NCI-H69 (cell line): Measurements from ENCODE around the gene VDR.

ENCODE experiments used
- DNase-seq: peaks from one replicate; lab custom pipeline; 2025; lab: John Stamatoyannopoulos, UW

The VDR gene

GRCh38 chr12:47868552-47869031 lies 36.2 kb downstream of the VDR start:
- DNase-seq = no peak

GRCh38 chr12:47868041-47868440 lies 36.8 kb downstream of the VDR start:
- DNase-seq = no peak

GRCh38 chr12:47867495-47867941 lies 37.3 kb downstream of the VDR start:
- no peak for DNase-seq

- DNase-seq = no peak
Observed at GRCh38 chr12:47864646-47865235, 40.1 kb downstream of the VDR start.

GRCh38 chr12:47863985-47864384 lies 40.8 kb downstream of the VDR start:
- DNase-seq = no peak

GRCh38 chr12:47863467-47863866 lies 41.3 kb downstream of the VDR start:
- no peak for DNase-seq

- no peak for DNase-seq
Observed at GRCh38 chr12:47862881-47863280, 41.9 kb downstream of the VDR start.

GRCh38 chr12:47862167-47862750 lies 42.5 kb downstream of the VDR start:
- DNase-seq = no peak

GRCh38 chr12:47860873-47861272 lies 43.9 kb downstream of the VDR start:
- no peak for DNase-seq

- no peak for DNase-seq
Observed at GRCh38 chr12:47860279-47860841, 44.4 kb downstream of the VDR start.

- DNase-seq = peak; percentile 77
Observed at GRCh38 chr12:47858511-47859266, 46.1 kb downstream of the VDR start.

GRCh38 chr12:47856721-47857575 lies 47.8 kb downstream of the VDR start:
- no peak for DNase-seq

- no peak for DNase-seq
Observed at GRCh38 chr12:47856094-47856493, 48.7 kb downstream of the VDR start.

GRCh38 chr12:47855502-47855901 lies 49.3 kb downstream of the VDR start:
- DNase-seq = no peak

GRCh38 chr12:47854531-47854930 lies 50.3 kb downstream of the VDR start:
- no peak for DNase-seq

- DNase-seq = no peak
Observed at GRCh38 chr12:47852096-47852571, 52.7 kb downstream of the VDR start.

- DNase-seq = no peak
Observed at GRCh38 chr12:47851303-47851952, 53.4 kb downstream of the VDR start.

GRCh38 chr12:47850153-47851084 lies 54.4 kb downstream of the VDR start:
- peak; percentile 21 for DNase-seq

- DNase-seq = no peak
Observed at GRCh38 chr12:47849261-47849660, 55.5 kb downstream of the VDR start.

- no peak for DNase-seq
Observed at GRCh38 chr12:47848853-47849252, 55.9 kb downstream of the VDR start.
